GM12875 (cell line): ENCODE measurements around the gene KMT2C.

Experiments
- H3K4me3 ChIP-seq: one replicate; pipeline ENCODE4 v1.5.1; 2011; ENCODE audit warnings: low read depth, low read length, control low read depth
- TF ChIP-seq, protein P1 (sequence below): IDR thresholded peaks from 2 replicates; pipeline ENCODE4 v1.5.1; 2011; ENCODE audit warnings: low read depth, mild to moderate bottlenecking, control low read depth, inconsistent platforms, low read length, moderate library complexity, borderline replicate concordance; ENCODE audit not compliant: insufficient read depth

Gene KMT2C

DNA sequence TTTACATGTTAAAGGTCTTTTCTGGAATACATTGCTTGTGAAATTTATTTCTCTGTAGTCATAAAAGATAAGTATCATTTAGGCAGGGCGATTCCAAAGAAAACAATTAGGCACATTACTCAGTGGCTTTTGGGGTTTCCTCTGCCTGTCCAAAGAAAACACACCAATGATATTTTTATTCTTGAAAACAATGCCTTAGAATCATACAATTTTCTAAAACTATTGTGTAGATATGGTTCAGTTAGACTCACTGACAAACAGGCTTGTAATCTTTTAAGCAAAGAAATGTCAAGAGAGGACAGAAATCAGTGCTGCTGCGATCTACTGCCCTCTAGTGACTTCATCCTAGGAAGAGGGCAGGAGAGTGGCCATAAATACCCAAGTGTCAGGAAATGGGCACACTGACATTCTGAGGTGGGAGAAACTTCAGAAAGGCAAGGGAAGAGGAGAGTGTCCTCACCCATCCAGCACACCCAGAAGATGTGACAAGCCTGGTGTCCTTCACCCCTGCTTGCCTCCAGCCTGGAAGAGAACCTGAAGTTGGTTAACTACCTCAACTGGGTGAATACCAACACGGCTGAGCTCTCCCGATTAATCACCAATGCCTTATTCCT is 289.8 kb downstream of the KMT2C start:
- TF ChIP-seq, protein P1, sequence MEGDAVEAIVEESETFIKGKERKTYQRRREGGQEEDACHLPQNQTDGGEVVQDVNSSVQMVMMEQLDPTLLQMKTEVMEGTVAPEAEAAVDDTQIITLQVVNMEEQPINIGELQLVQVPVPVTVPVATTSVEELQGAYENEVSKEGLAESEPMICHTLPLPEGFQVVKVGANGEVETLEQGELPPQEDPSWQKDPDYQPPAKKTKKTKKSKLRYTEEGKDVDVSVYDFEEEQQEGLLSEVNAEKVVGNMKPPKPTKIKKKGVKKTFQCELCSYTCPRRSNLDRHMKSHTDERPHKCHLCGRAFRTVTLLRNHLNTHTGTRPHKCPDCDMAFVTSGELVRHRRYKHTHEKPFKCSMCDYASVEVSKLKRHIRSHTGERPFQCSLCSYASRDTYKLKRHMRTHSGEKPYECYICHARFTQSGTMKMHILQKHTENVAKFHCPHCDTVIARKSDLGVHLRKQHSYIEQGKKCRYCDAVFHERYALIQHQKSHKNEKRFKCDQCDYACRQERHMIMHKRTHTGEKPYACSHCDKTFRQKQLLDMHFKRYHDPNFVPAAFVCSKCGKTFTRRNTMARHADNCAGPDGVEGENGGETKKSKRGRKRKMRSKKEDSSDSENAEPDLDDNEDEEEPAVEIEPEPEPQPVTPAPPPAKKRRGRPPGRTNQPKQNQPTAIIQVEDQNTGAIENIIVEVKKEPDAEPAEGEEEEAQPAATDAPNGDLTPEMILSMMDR, result peak; percentile 40; the same call in 1 of the 2 replicates
- no peak overlapping the region for H3K4me3 ChIP-seq

DNA sequence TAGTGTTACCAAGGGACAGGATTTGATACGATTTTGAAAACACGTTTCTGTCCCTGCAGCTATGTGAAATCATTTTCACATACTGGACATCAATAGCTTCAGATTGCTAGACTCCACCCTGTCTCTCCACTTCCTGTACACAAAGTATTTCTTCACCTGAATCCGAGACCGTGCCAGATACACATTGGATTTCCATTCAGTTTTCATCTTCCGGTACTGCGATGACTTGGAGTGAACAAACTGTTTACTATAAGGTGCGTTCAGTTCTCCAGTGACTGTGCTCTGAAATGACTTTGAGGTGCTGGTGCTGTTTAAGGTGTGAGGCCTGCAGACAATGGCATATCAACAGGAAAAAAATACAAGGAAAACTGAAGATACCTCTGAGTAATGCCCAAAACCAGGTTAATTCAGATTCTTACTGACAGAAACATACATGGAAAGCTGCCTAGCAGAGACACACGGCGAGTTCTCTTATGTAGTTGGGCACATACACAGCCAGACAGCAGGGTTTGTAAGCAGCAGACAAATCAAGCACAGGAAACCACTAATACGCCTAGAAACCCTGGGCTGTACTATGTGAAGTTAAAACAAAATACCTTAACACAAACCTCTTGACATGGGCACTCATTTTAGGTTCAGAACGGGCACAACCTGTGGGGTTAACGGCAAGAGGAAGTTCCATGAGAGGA is 291.1 kb downstream of the KMT2C start:
- TF ChIP-seq, protein P1, result no peak
- no peak overlapping the region for H3K4me3 ChIP-seq

DNA sequence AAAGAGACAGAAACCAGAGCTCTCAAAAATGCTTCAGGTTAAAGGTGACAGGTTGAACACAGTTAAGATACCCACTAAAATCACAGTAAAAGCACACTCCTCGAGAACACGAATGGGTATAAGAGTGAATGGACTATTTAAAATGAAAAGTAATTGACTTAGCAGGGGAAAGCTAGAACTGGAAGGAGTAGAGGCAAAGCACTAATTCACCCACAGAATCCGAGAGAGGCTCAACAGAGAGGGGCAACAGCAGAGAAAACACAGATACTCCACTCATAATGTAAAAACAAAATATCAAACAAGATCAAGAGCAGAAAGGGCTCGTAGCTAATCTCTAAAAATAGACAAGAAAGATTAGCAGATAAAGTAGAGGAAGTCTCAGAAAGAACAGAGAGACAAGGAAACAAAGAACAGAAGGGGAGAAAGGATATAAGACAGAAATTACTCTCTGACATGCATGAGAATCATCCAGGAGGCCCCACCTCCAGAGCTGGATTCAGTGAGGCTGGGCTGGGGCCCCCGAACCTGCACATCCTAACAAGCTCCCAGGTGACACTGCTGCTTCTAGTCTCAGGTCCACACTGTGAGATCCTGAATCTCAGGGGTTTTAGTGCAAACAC is 292.7 kb downstream of the KMT2C start:
- TF ChIP-seq, protein P1, result no peak

DNA sequence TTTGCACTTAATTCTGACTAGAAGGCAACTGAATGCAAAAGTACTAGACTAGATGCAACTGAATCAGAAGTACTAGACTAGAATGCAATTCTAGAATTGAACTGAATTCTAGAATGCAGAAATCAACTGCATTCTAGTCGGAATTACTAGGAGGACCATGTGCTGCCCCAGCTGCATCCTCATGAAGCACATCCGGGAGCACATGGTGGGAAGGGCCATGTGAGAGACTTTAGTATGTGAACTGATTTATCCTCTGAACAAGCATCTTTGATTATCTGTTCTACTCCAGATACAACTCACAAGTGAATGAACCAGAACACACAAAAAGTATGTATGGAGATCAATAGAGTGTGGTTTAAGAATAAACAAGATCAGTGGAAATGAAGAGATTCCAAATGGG is 295.2 kb downstream of the KMT2C start:
- H3K4me3 ChIP-seq, result no peak overlapping the region
- TF ChIP-seq, protein P1, result no peak

More for the DNA sequence above, 292.7 kb downstream of the KMT2C start:
- no peak overlapping the region for H3K4me3 ChIP-seq

DNA sequence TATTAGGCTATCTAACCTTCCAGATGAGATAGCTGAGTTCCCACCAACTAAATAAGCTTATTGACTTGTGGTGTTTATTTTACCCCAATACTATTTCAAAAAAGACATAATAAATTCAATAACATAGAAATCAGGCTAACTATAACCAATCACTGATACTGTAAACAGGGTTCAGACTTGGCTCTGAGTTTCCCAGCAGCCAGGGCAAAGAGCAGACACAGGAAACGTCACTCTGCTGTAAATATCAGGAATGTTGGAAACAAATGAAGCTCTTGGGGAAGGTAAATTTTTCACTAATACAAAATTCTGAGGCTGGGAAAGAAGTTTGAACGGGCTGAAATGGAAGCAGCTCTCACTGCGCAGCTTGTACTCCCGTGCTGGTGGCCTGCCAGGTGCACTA is 295.7 kb downstream of the KMT2C start:
- no peak overlapping the region for H3K4me3 ChIP-seq
- TF ChIP-seq, protein P1, result no peak

DNA sequence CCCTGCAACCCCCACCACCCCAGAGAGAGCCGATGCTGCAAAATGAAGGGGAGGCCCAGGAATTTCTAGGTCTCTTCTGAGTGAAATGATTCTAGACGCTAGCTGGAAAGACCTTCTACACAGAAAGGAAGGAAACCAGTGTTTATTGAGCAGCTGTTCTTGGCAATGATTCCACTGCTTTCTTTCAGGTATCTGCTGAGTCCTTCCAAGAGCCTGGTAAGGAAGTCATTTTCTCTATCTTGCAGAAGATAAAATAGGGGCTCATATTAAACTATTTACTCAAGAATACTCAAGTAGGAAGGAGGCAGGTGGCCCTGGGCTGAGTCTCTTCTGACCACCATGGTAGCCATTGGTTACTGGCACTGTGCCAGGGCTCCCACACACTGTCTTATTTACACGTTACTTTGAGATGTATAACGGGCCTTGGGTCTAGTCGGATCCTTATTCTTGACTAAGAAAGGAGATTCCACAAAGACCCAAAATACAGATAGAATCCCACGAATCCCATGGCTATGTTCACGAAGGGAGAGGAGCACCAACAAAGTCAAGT is 298.3 kb downstream of the KMT2C start:
- TF ChIP-seq, protein P1, result no peak
- no peak overlapping the region for H3K4me3 ChIP-seq
